Osteoblast (primary cell): Measurements from ENCODE around the gene SLC30A2. TPM values are rescaled to one million over a fixed set of nuclear protein-coding genes. Genes with fewer than 3 reads are reported as not detected.

Experiments used
- DNase-seq: peaks from one replicate; pipeline ENCODE4 v3.0.0; 2011; ENCODE audit warnings: low spot score, mixed read lengths; ENCODE audit not compliant: insufficient read length; ENCODE audit errors: missing footprints
- H2AFZ ChIP-seq: 2 replicates; pipeline ENCODE4 v1.6.0; 2011; ENCODE audit warnings: mild to moderate bottlenecking, low read length
- H3K27ac ChIP-seq: 2 replicates; pipeline ENCODE4 v1.5.1; 2011; ENCODE audit warnings: mild to moderate bottlenecking, low read depth, low read length, moderate library complexity
- H3K27me3 ChIP-seq: 2 replicates; pipeline ENCODE4 v1.6.0; 2012; ENCODE audit warnings: mild to moderate bottlenecking, control low read depth, inconsistent platforms, low read length, moderate library complexity; ENCODE audit not compliant: insufficient read depth
- H3K36me3 ChIP-seq: 2 replicates; pipeline ENCODE4 v1.5.1; 2011; ENCODE audit warnings: mild to moderate bottlenecking, low read length, control low read depth, moderate library complexity; ENCODE audit not compliant: insufficient read depth
- H3K4me1 ChIP-seq: 2 replicates; pipeline ENCODE4 v1.5.1; 2011; ENCODE audit warnings: mild to moderate bottlenecking, low read length, control low read depth, moderate library complexity; ENCODE audit not compliant: insufficient read depth
- H3K4me2 ChIP-seq: 2 replicates; pipeline ENCODE4 v1.6.0; 2011; ENCODE audit warnings: mild to moderate bottlenecking, low read length; ENCODE audit not compliant: insufficient read depth
- H3K4me3 ChIP-seq: fragments of 200-600 bp; sonication (generic); 3 replicates; pipeline ENCODE4 v1.5.1; 2012; ENCODE audit warnings: mild to moderate bottlenecking, low read length, inconsistent platforms; ENCODE audit not compliant: insufficient read depth
- H3K79me2 ChIP-seq: 2 replicates; pipeline ENCODE4 v1.6.0; 2012; ENCODE audit warnings: mild to moderate bottlenecking, low read length, control low read depth, inconsistent platforms; ENCODE audit not compliant: insufficient read depth
- H3K9me3 ChIP-seq: 2 replicates; pipeline ENCODE4 v1.5.1; 2011; ENCODE audit warnings: low read depth, low read length, control low read depth
- H4K20me1 ChIP-seq: 2 replicates; pipeline ENCODE4 v1.6.0; 2012; ENCODE audit warnings: mild to moderate bottlenecking, low read length, control low read depth; ENCODE audit not compliant: insufficient read depth
- CTCF ChIP-seq: IDR thresholded peaks from 2 replicates; pipeline ENCODE4 v1.5.1; 2011; ENCODE audit warnings: mild to moderate bottlenecking, low read depth, low read length, moderate library complexity; ENCODE audit errors: extremely low read depth
- total RNA-seq: library from RNA; depleted of rRNA; stranded (reverse); fragments of >200 nt; gene quantifications from 2 replicates; pipeline ENCODE4 v1.2.3, GENCODE V29; 2012

The SLC30A2 gene
- total RNA-seq, 1 donor, result not detected

GRCh38 chr1:26041401-26041800 is 4.5 kb downstream of the SLC30A2 start:
- peak; percentile 83 for DNase-seq
- Histone ChIP-seq H3K79me2 (no peaks in the 10 kb centered on the region), H3K27me3 (peaks cover 49% of the 10 kb centered on the region), H2AFZ (no peak overlapping the region), H3K4me2 (no peak overlapping the region), H4K20me1 (no peaks in the 10 kb centered on the region), H3K9me3 (no peaks in the 10 kb centered on the region), H3K36me3 (no peaks in the 10 kb centered on the region), H3K27ac (no peak overlapping the region), H3K4me1 (peaks cover 6% of the 10 kb centered on the region), H3K4me3 (no peak overlapping the region)
- TF ChIP-seq CTCF, result no peak

- Histone ChIP-seq H3K4me2 (no peak overlapping the region), H4K20me1 (no peaks in the 10 kb centered on the region), H3K79me2 (no peaks in the 10 kb centered on the region), H3K4me1 (peaks cover 19% of the 10 kb centered on the region), H3K27me3 (peaks cover 26% of the 10 kb centered on the region), H3K9me3 (no peaks in the 10 kb centered on the region), H2AFZ (no peak overlapping the region), H3K4me3 (no peak overlapping the region), H3K27ac (no peak overlapping the region), H3K36me3 (no peaks in the 10 kb centered on the region)
- TF ChIP-seq CTCF, result no peak
- DNase-seq, result peak; percentile 73
Observed at GRCh38 chr1:26038904-26039303, 7.0 kb downstream of the SLC30A2 start.

- Histone ChIP-seq H3K9me3 (no peaks in the 10 kb centered on the region), H3K27ac (no peak overlapping the region), H3K27me3 (peaks cover 22% of the 10 kb centered on the region), H3K4me2 (no peak overlapping the region), H3K4me3 (no peak overlapping the region), H3K4me1 (peaks cover 19% of the 10 kb centered on the region), H2AFZ (no peak overlapping the region), H3K36me3 (no peaks in the 10 kb centered on the region), H4K20me1 (no peaks in the 10 kb centered on the region), H3K79me2 (no peaks in the 10 kb centered on the region)
- peak; percentile 82 for DNase-seq
- no peak for TF ChIP-seq CTCF
Observed at GRCh38 chr1:26038477-26038876, 7.4 kb downstream of the SLC30A2 start.

GRCh38 chr1:26037904-26038303 is 8.0 kb downstream of the SLC30A2 start:
- Histone ChIP-seq H3K4me1 (peaks cover 19% of the 10 kb centered on the region), H2AFZ (no peak overlapping the region), H3K4me2 (no peak overlapping the region), H3K27ac (no peak overlapping the region), H3K4me3 (no peak overlapping the region), H4K20me1 (no peaks in the 10 kb centered on the region), H3K27me3 (peaks cover 16% of the 10 kb centered on the region), H3K36me3 (no peaks in the 10 kb centered on the region), H3K9me3 (no peaks in the 10 kb centered on the region), H3K79me2 (no peaks in the 10 kb centered on the region)
- peak; percentile 59 for DNase-seq
- no peak for TF ChIP-seq CTCF
